Liver (tissue), 3 donors: ENCODE results near the gene ANKRD27.

Experiments used
- EGR1 ChIP-seq, 2 donors: IDR thresholded peaks; 2 replicates each; pipeline ENCODE4 v1.6.1; 2016 to 2018; ENCODE audit warnings: antibody characterized with exemption in 2 of 2, low read depth in 2 of 2
- GABPA ChIP-seq, 2 donors: IDR thresholded peaks in 1 of 2; conservative IDR thresholded peaks in 1 of 2; 2 replicates each; pipeline ENCODE4 v1.6.1; 2016; ENCODE audit warnings: antibody characterized with exemption in 2 of 2, mild to moderate bottlenecking in 1 of 2, moderate library complexity in 1 of 2
- HNF4A ChIP-seq, 2 donors: conservative IDR thresholded peaks; 2 replicates each; pipeline ENCODE4 v1.6.1; 2016; ENCODE audit warnings: antibody characterized with exemption in 2 of 2, mild to moderate bottlenecking in 2 of 2
- JUND ChIP-seq, 2 donors: IDR thresholded peaks; 2 replicates each; pipeline ENCODE4 v1.6.1; 2016; ENCODE audit warnings: antibody characterized with exemption in 2 of 2
- NR2F2 ChIP-seq: IDR thresholded peaks from 2 replicates; pipeline ENCODE4 v1.6.1; 2016; ENCODE audit warnings: antibody characterized with exemption
- RAD21 ChIP-seq, 2 donors: IDR thresholded peaks; 2 replicates each; pipeline ENCODE4 v1.6.1; 2016; ENCODE audit warnings: antibody characterized with exemption in 2 of 2, mild to moderate bottlenecking in 2 of 2
- RXRA ChIP-seq, 2 donors: IDR thresholded peaks; 2 replicates each; pipeline ENCODE4 v1.6.1; 2017 to 2018; ENCODE audit warnings: antibody characterized with exemption in 2 of 2, mild to moderate bottlenecking in 1 of 2
- SP1 ChIP-seq: IDR thresholded peaks from 2 replicates; pipeline ENCODE4 v1.6.1; 2018; ENCODE audit warnings: antibody characterized with exemption, mild to moderate bottlenecking
- TAF1 ChIP-seq: conservative IDR thresholded peaks from 2 replicates; pipeline ENCODE4 v1.6.1; 2016; ENCODE audit warnings: antibody characterized with exemption, mild to moderate bottlenecking
- TF ChIP-seq, protein P1 (sequence below): fragments of 150-350 bp; IDR thresholded peaks from 2 replicates; pipeline ENCODE4 v1.5.1; 2017; ENCODE audit warnings: improper control_type of control experiment, low read depth, low read length; ENCODE audit not compliant: missing input control
- TF ChIP-seq, protein P2 (sequence below): IDR thresholded peaks from 2 replicates; pipeline ENCODE4 v1.6.1; 2016; ENCODE audit warnings: antibody characterized with exemption, mild to moderate bottlenecking
- TF ChIP-seq, protein P3 (sequence below): IDR thresholded peaks from 2 replicates; pipeline ENCODE4 v1.6.1; 2016; ENCODE audit warnings: antibody characterized with exemption
- TF ChIP-seq, protein P4 (sequence below): IDR thresholded peaks from 2 replicates; pipeline ENCODE4 v1.6.1; 2016; ENCODE audit warnings: antibody characterized with exemption
- donor health status: healthy.
- donor health status: healthy.

DNA sequence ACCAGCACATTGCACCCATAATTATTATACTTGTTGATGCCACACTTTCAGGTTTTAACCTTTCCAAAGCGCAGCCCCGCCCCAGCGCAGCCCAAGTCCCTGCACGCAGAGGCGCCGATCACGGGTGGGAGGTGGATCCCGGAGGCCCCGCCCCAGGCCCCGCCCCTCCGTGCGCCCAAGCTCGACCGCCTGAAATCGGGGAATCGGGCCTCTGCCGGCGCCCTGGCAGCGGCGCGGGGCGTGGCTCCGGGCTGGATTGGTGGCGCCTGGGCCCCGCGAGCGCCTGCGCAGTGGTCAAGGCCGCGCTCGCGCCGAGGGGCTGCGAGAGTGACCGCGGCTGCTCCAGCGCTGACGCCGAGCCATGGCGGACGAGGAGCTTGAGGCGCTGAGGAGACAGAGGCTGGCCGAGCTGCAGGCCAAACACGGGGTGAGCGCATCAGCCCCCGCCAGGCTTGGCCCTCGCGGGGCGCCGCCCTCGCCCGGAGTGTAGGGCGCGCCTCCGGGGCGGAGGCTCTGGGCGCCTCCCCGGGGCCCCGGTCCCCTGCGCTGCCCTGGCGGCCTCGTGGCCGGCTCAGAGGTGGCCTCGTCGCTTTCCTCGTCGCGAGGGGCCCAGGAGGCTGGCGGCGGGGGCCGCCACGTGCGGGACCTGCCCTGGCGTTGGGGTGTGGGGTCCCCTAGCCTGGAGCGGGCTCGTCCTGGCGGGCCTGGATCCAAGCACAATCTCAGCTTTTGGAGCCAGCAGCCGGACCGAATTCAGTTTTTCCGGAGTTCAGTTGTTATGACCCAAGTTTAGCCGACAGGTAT, 93.9 kb downstream of the ANKRD27 start, which contains the start of gene PDCD5:
- TF ChIP-seq, protein P1, sequence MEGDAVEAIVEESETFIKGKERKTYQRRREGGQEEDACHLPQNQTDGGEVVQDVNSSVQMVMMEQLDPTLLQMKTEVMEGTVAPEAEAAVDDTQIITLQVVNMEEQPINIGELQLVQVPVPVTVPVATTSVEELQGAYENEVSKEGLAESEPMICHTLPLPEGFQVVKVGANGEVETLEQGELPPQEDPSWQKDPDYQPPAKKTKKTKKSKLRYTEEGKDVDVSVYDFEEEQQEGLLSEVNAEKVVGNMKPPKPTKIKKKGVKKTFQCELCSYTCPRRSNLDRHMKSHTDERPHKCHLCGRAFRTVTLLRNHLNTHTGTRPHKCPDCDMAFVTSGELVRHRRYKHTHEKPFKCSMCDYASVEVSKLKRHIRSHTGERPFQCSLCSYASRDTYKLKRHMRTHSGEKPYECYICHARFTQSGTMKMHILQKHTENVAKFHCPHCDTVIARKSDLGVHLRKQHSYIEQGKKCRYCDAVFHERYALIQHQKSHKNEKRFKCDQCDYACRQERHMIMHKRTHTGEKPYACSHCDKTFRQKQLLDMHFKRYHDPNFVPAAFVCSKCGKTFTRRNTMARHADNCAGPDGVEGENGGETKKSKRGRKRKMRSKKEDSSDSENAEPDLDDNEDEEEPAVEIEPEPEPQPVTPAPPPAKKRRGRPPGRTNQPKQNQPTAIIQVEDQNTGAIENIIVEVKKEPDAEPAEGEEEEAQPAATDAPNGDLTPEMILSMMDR, result no peak
- TF ChIP-seq EGR1 (IDR thresholded peaks at IDR 0.05; ENCODE audit: low read depth in 2 of 2) (no peak), RAD21 (IDR thresholded peaks at IDR 0.05) (no peak), JUND (IDR thresholded peaks at IDR 0.05) (no peak), SP1 (peak; percentile 54), RXRA (IDR thresholded peaks at IDR 0.05) (peak in 1 of 2 donors; percentile 3), TAF1 (no peak), HNF4A (conservative IDR thresholded peaks at IDR 0.05) (no peak), NR2F2 (no peak), GABPA (IDR thresholded peaks at IDR 0.05 in 1 of 2, conservative IDR thresholded peaks at IDR 0.05 in 1 of 2) (no peak)
- TF ChIP-seq, protein P2, sequence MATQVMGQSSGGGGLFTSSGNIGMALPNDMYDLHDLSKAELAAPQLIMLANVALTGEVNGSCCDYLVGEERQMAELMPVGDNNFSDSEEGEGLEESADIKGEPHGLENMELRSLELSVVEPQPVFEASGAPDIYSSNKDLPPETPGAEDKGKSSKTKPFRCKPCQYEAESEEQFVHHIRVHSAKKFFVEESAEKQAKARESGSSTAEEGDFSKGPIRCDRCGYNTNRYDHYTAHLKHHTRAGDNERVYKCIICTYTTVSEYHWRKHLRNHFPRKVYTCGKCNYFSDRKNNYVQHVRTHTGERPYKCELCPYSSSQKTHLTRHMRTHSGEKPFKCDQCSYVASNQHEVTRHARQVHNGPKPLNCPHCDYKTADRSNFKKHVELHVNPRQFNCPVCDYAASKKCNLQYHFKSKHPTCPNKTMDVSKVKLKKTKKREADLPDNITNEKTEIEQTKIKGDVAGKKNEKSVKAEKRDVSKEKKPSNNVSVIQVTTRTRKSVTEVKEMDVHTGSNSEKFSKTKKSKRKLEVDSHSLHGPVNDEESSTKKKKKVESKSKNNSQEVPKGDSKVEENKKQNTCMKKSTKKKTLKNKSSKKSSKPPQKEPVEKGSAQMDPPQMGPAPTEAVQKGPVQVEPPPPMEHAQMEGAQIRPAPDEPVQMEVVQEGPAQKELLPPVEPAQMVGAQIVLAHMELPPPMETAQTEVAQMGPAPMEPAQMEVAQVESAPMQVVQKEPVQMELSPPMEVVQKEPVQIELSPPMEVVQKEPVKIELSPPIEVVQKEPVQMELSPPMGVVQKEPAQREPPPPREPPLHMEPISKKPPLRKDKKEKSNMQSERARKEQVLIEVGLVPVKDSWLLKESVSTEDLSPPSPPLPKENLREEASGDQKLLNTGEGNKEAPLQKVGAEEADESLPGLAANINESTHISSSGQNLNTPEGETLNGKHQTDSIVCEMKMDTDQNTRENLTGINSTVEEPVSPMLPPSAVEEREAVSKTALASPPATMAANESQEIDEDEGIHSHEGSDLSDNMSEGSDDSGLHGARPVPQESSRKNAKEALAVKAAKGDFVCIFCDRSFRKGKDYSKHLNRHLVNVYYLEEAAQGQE, result peak; percentile 39
- TF ChIP-seq, protein P3, sequence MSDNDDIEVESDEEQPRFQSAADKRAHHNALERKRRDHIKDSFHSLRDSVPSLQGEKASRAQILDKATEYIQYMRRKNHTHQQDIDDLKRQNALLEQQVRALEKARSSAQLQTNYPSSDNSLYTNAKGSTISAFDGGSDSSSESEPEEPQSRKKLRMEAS, result peak; percentile 66
- TF ChIP-seq, protein P4, sequence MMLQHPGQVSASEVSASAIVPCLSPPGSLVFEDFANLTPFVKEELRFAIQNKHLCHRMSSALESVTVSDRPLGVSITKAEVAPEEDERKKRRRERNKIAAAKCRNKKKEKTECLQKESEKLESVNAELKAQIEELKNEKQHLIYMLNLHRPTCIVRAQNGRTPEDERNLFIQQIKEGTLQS, result no peak
